Dermis blood vessel endothelial cell (primary cell): ENCODE measurements around the gene RALBP1. TPM values are rescaled to one million over a fixed set of nuclear protein-coding genes. Genes with fewer than 3 reads are reported as not detected.
A peak's percentile ranks its signal among the peaks of the same experiment; 100 is the strongest.

Source experiments
- DNase-seq: peaks from one replicate; pipeline ENCODE4 v3.0.0; 2010
- total RNA-seq: library from RNA; depleted of rRNA; stranded (reverse); fragments of >200 nt; gene quantifications from 2 replicates; pipeline ENCODE4 v1.2.3, GENCODE V29; 2014

The RALBP1 gene
- total RNA-seq, 1 donor from 2014 or later = 99.9 TPM

- no peak for DNase-seq
Observed at GRCh38 chr18:9552616-9553015, 77.3 kb downstream of the RALBP1 start.

GRCh38 chr18:9557250-9557943 lies 82.1 kb downstream of the RALBP1 start:
- DNase-seq = no peak

- no peak for DNase-seq
Observed at GRCh38 chr18:9558387-9559064, 83.2 kb downstream of the RALBP1 start.

GRCh38 chr18:9559253-9559652 lies 83.9 kb downstream of the RALBP1 start:
- DNase-seq = no peak

GRCh38 chr18:9561759-9562158 lies 86.4 kb downstream of the RALBP1 start:
- no peak for DNase-seq

- no peak for DNase-seq
Observed at GRCh38 chr18:9562584-9562983, 87.3 kb downstream of the RALBP1 start.

- DNase-seq = no peak
Observed at GRCh38 chr18:9563331-9563730, 88.0 kb downstream of the RALBP1 start.

- no peak for DNase-seq
Observed at GRCh38 chr18:9565407-9565806, 90.1 kb downstream of the RALBP1 start.

- no peak for DNase-seq
Observed at GRCh38 chr18:9568186-9568585, 92.9 kb downstream of the RALBP1 start.

- DNase-seq = no peak
Observed at GRCh38 chr18:9569178-9569577, 93.9 kb downstream of the RALBP1 start.

- DNase-seq = no peak
Observed at GRCh38 chr18:9570255-9570654, 94.9 kb downstream of the RALBP1 start.

- DNase-seq = peak; percentile 86
Observed at GRCh38 chr18:9571546-9571945, 96.2 kb downstream of the RALBP1 start.

GRCh38 chr18:9574473-9575115 lies 99.3 kb downstream of the RALBP1 start:
- DNase-seq = no peak

- DNase-seq = peak; percentile 99
Observed at GRCh38 chr18:9575558-9575957, 100.2 kb downstream of the RALBP1 start.

GRCh38 chr18:9577361-9577760 lies 102.0 kb downstream of the RALBP1 start:
- no peak for DNase-seq

- DNase-seq = no peak
Observed at GRCh38 chr18:9578306-9578705, 103.0 kb downstream of the RALBP1 start.

- no peak for DNase-seq
Observed at GRCh38 chr18:9581667-9582066, 106.4 kb downstream of the RALBP1 start.

GRCh38 chr18:9586814-9587213 lies 111.5 kb downstream of the RALBP1 start:
- no peak for DNase-seq

Other genes with a start within 250 kb of the RALBP1 start
- 91.6 and 102 TPM in 2 replicates for gene TWSG1, start 140.7 kb upstream of the RALBP1 start, total RNA-seq
- gene PPP4R1, start 139.0 kb downstream of the RALBP1 start, total RNA-seq = 180 and 193 TPM in 2 replicates
- gene RAB31, start 232.8 kb downstream of the RALBP1 start, total RNA-seq = 27.2 and 44.3 TPM in 2 replicates